ENCODE measurements around the gene MBOAT7. TPM values are rescaled to one million over a fixed set of nuclear protein-coding genes. Genes with fewer than 3 reads are reported as not detected.

Gene MBOAT7
- polyA plus RNA-seq, 1 donor (not counting 4 experiments of a cell fraction or from before 2014, with no cell fraction given), result 41.3 TPM

GRCh38 chr19:54155694-54156093 is 33.7 kb downstream of the MBOAT7 start:
- H3K4me3 ChIP-seq (ENCODE audit: control insufficient read depth in 2 of 3, extremely low read depth in 1 of 3, insufficient read depth in 2 of 3, low read depth in 1 of 3, low read length in 3 of 3), result no peak overlapping the region
- no peak overlapping the region for H3K27ac ChIP-seq (ENCODE audit: control insufficient read depth, insufficient read depth, low read length)
- no peaks in the 10 kb centered on the region for H3K9me3 ChIP-seq (ENCODE audit: control insufficient read depth, low read depth, low read length)
- H3K36me3 ChIP-seq (ENCODE audit: control insufficient read depth in 2 of 2, extremely low read depth in 1 of 2, insufficient read depth in 2 of 2, low read length in 2 of 2), result peaks cover 32 to 40% of the 10 kb centered on the region in 2 experiments
- H3K4me2 ChIP-seq (ENCODE audit: control insufficient read depth, extremely low read depth, insufficient read depth, low read depth, low read length), result no peak overlapping the region
- H2AFZ ChIP-seq (ENCODE audit: control insufficient read depth, low read length), result no peak overlapping the region
- FAIRE-seq (no peak), DNase-seq (ENCODE audit: low read depth, low spot score) (no peak)
- peaks cover 7% of the 10 kb centered on the region for H3K79me2 ChIP-seq (ENCODE audit: control insufficient read depth, insufficient read depth, low read length)
- TF ChIP-seq CTCF (optimal IDR thresholded peaks at IDR 0.05 in 1 of 3, IDR thresholded peaks at IDR 0.05 in 1 of 3, conservative IDR thresholded peaks at IDR 0.05 in 1 of 3; ENCODE audit: extremely low read depth in 1 of 3, insufficient read depth in 2 of 3, low read length in 3 of 3) (no peak), EZH2 (IDR thresholded peaks at IDR 0.05; ENCODE audit: low read length) (no peak)
- peaks cover 9% of the 10 kb centered on the region for H4K20me1 ChIP-seq (ENCODE audit: control insufficient read depth, extremely low read depth, insufficient read depth, low read length)
- dilution Hi-C loops (cut with MboI; ENCODE audit: extremely low pct_ligation_motif_present, low sequenced_read_pairs), result no loop called here
- H3K9me1 ChIP-seq (ENCODE audit: control insufficient read depth, extremely low read depth, insufficient read depth, low read length), result no peaks in the 10 kb centered on the region
- peaks cover 16% of the 10 kb centered on the region for H3K4me1 ChIP-seq (ENCODE audit: control insufficient read depth, extremely low read depth, insufficient read depth, low read length)
- no peaks in the 10 kb centered on the region for H3K27me3 ChIP-seq (ENCODE audit: control insufficient read depth, extremely low read depth, insufficient read depth, low read length)
- H3K9ac ChIP-seq (ENCODE audit: control insufficient read depth, extremely low read depth, insufficient read depth, low read length), result no peak overlapping the region

- Histone ChIP-seq H3K4me2 (ENCODE audit: control insufficient read depth, extremely low read depth, insufficient read depth, low read depth, low read length) (no peak overlapping the region), H3K4me3 (ENCODE audit: control insufficient read depth in 2 of 3, extremely low read depth in 1 of 3, insufficient read depth in 2 of 3, low read depth in 1 of 3, low read length in 3 of 3) (no peak overlapping the region), H3K79me2 (ENCODE audit: control insufficient read depth, insufficient read depth, low read length) (peaks cover 7% of the 10 kb centered on the region), H3K36me3 (ENCODE audit: control insufficient read depth in 2 of 2, extremely low read depth in 1 of 2, insufficient read depth in 2 of 2, low read length in 2 of 2) (peaks cover 38 to 44% of the 10 kb centered on the region in 2 experiments), H2AFZ (ENCODE audit: control insufficient read depth, low read length) (no peak overlapping the region), H4K20me1 (ENCODE audit: control insufficient read depth, extremely low read depth, insufficient read depth, low read length) (peaks cover 9% of the 10 kb centered on the region), H3K27ac (ENCODE audit: control insufficient read depth, insufficient read depth, low read length) (no peak overlapping the region), H3K9me1 (ENCODE audit: control insufficient read depth, extremely low read depth, insufficient read depth, low read length) (no peaks in the 10 kb centered on the region), H3K9me3 (ENCODE audit: control insufficient read depth, low read depth, low read length) (no peaks in the 10 kb centered on the region), H3K27me3 (ENCODE audit: control insufficient read depth, extremely low read depth, insufficient read depth, low read length) (no peaks in the 10 kb centered on the region), H3K9ac (ENCODE audit: control insufficient read depth, extremely low read depth, insufficient read depth, low read length) (no peak overlapping the region), H3K4me1 (ENCODE audit: control insufficient read depth, extremely low read depth, insufficient read depth, low read length) (peaks cover 10% of the 10 kb centered on the region)
- dilution Hi-C loops (cut with MboI; ENCODE audit: extremely low pct_ligation_motif_present, low sequenced_read_pairs), result no loop called here
- no peak for DNase-seq (ENCODE audit: low read depth, low spot score)
- FAIRE-seq, result no peak
- TF ChIP-seq CTCF (optimal IDR thresholded peaks at IDR 0.05 in 1 of 3, IDR thresholded peaks at IDR 0.05 in 1 of 3, conservative IDR thresholded peaks at IDR 0.05 in 1 of 3; ENCODE audit: extremely low read depth in 1 of 3, insufficient read depth in 2 of 3, low read length in 3 of 3) (no peak), EZH2 (IDR thresholded peaks at IDR 0.05; ENCODE audit: low read length) (no peak)
These were observed 34.6 kb downstream of the MBOAT7 start for GRCh38 chr19:54154603-54155345.

Measured in keratinocyte (primary cell).